GM21526 (cell line): ENCODE data around the gene ZFAND6.
"Not testable (repeated sequence)": the region's sequence is repeated elsewhere in the genome, so short reads cannot be mapped to it uniquely, and the experiment has no call there.

ENCODE experiments used
- ATAC-seq: cut with Tn5 transposase; IDR thresholded peaks from one replicate; pipeline ENCODE4 v1.9.1; 2021; ENCODE audit warnings: moderate library complexity; ENCODE audit not compliant: unreplicated experiment, low FRiP score

ZFAND6 gene

DNA sequence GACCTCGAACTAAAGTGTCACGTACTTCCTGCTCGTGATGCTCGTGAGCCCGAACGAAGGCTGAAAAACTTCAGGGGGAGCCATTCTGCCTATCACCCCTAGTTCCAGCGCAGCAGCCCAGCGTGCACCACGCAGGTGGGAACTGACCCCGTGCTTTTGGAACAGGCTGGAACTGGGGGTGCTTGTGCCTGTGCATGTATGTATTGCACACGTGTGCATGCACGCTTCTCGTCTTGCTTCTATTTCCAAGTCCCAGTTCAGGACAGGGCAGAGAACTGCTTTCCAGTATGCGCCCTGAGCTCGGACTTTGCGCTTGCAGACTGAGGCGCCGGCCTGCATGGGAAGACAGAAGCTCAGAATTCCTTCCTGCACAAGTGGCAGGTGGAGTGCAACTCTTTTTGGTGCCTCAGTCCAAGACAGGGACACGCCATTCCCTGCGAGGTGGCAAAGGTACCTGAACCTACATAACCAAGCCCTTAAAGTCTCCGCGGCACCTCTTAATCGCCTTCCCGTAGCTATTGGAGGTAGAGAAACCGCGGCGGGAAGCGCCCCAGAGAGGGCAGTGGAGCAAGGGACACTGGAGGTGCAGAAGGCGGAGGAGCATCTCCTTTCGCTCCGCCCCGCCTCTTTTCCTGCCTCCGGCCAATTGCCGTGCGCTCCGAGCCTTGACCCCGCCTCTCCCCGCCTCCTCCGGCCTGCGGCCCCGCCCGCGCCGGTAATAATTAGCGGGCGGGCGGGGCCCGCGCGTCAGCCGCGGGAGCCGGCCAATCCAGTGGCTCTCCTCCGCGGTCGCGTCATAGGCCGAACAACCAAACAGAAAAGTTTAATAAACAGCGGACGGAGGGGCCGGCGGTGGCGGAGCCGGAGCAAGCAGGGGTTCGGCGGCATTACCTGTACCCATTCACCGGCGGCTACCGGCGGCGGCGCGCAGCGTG is at the start of gene ZFAND6:
ZFAND6 (plus strand) TSS at position 826 of the 935 bp plus-strand sequence. CDS start 60,669 bp downstream, outside the sequence.
- peak; percentile 67 for ATAC-seq

DNA sequence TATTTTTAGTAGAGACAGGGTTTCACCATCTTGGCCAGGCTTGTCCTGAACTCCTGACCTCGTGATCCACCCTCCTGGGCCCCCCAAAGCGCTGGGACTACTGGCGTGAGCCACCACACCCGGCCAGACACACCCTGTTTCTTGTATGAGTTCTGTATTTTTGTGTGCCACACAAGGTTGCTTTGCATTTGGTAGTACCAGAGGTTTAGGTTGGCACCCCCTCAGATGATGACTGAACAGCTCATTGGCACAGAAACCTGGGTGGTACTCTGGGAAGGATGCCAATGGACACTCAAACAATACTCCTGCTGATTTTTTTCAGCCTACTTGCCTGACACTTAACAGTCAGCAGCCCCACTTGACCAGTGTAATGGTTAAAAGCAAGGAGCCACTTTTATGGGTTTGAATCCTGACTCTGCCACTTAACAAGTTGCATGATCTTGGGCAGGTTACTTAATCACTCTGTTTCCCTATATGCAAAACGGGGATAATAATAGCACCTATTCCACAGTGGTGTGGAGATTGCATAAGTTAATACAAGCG is 49.3 kb upstream of the ZFAND6 start:
- ATAC-seq: no peak

DNA sequence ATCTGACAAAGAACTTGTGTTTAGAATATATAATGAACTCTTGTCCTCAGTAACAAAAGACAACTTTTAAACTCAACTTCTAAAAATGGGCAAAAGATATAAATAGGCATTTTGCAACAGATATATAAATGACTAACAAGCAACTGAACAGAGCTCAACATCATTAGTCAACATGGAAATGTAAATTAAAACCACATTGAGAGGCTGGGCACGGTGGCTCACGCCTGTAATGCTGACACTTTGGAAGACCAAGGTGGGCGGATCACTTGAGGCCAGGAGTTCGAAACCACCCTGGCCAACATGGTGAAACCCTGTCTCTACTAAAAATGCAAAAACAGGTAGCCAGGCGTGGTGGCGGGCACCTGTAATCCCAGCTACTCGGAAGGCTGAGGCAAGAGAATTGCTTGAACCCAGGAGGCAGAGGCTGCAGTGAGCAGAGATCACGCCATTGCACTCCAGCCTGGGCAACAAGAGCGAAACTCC is 48.4 kb upstream of the ZFAND6 start:
- not testable (repeated sequence) for ATAC-seq

DNA sequence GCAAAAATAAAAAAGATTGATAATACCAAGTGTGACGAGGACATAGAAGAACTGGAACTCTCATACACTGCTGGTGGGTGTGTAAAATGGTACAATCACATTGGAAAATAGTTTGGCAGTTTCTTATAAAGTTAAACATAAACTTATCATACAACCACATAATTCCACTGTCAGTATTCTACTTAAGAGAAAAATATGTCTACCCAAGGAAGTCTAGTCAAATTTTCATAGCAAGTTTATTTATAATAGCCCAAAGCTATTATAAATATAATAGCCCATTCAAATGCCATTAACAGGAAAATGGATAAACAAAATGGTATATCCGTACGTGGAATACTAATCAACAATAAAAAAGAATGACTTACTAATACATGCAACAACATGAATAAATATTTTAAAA is 47.9 kb upstream of the ZFAND6 start:
- ATAC-seq: no peak

DNA sequence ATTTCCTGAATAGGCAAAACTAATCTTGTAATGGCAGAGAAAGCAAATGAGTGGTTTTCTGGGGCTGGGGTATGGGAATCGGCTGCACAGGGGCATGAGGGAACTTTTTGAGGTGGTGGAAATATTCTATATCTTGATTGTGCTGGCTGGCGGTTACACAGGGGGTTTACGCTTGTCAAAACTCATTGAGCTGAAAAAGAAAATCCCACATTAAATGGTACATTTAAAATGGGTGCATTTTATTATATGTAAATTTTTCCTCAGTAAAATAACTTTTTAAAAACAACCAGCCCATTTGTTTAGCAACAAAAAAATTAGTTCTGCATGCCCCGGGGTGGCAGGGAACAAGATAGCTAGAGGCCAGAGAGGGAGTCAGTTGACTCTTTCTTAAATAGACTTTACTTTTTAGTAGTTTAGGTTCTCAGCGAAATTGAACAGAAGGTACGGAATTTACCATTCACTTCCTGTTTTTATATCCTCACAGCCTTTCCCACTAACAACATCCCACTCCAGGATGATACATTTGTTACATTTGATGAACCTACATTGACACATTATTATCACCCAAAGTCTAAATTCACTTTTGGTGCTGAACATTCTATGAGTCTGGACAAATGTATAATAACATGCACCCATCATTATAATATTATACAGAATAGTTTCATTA is 47.3 kb upstream of the ZFAND6 start:
- ATAC-seq: no peak

DNA sequence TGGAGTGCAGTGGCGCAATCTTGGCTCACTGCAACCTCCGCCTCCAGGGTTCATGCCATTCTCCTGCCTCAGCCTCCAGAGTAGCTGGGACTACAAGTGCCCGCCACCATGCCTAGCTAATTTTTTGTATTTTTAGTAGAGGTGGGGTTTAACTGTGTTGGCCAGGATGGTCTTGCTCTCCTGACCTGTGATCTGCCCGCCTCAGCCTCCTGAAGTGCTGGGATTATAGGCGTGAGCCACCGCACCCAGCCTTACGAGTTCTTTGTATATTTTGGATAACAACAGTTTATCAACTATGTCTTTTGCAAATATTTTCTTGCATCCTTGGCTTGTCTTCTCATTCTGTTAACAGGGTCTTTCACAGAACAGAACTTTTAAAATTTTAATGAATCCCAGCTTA is 45.3 kb upstream of the ZFAND6 start:
- not testable (repeated sequence) for ATAC-seq

DNA sequence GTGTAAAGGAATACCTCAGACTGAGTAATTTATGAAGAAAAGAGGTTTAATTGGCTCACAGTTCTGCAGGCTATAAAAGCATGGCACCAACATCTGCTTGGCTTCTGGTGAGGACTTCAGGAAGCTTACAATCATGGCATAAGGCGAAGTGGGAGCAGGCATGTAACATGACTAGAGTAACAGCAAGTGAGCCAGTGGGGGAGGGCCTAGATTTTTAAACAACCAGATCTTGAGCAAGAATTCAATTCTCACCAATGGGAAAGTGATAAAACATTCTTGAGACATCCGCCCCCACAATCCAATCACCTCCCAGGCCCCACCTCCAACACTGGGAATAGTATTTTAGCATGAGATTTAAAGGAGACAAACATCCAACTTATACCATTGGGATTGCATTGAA is 44.3 kb upstream of the ZFAND6 start:
- no peak for ATAC-seq

DNA sequence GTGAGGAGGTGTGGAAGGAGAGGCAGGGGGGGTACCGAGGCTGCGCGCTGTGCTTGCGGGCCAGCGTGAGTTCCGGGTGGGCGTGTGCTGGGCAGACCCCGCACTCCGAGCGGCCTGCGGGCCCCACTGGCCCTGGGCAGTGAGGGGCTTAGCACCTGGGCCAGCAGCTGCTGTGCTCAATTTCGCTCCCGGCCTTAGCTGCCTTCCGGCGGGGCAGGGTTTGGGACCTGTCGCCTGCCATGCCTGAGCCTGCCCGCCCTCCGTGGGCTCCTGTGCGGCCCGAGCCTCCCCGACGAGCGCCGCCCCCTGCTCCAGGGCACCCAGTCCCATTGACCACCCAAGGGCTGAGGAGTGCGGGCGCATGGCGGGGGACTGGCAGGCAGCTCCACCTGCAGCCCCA is 43.0 kb upstream of the ZFAND6 start:
- not testable (repeated sequence) for ATAC-seq

DNA sequence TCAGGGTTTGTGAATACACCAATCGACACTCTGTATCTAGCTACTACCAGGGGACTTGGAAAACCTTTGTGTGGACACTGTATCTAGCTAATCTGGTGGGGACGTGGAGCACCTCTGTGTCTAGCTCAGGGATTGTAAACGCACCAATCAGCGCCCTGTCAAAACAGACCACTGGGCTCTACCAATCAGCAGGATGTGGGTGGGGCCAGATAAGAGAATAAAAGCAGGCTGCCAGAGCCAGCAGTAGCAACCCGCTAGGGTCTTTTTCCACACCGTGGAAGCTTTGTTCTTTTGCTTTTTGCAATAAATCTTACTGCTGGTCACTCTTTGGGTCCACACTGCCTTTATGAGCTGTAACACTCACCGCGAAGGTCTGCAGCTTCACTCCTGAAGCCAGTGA is 42.3 kb upstream of the ZFAND6 start:
- not testable (repeated sequence) for ATAC-seq

DNA sequence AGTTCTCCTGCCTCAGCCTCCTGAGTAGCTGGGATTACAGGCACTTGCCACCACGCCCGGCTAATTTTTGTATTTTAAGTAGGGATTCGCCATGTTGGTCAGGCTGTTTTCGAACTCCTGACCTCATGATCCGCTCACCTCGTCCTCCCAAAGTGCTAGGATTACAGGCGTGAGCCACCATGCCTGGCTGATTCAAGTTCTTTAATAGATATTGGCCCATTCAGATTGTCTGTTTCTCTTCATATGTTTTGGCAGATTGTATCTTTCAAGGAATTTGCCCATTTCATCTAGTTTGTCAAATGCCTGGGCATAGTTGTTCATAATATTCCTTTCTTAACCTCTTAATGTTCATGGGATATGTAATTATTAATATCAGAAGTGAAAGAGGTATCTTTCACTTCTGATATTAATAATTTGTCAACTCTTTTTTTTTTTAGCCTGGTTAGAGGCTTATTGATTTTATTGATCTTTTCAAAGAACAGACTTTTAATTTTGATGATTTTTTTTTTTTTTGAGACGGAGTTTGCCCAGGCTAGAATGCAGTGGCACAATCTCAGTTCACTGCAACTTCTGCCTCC is 40.2 kb upstream of the ZFAND6 start:
- no peak for ATAC-seq

DNA sequence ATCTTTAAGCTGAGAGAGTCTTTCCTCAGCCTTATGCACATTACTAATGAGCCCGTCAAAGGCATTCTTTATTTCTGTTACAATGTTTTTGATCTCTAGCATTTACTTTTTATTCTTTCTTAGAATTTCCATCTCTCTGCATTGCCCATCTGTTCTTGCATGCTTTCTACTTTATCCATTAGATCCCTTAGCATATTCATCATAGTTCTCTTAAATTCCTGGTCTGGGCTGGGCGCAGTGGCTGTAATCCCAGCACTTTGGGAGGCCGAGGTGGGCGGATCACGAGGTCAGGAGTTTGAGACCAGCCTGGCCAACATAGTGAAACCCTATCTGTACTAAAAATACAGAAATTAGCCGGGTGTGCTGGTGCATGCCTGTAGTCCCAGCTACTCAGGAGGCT is 39.3 kb upstream of the ZFAND6 start:
- ATAC-seq: not testable (repeated sequence)

DNA sequence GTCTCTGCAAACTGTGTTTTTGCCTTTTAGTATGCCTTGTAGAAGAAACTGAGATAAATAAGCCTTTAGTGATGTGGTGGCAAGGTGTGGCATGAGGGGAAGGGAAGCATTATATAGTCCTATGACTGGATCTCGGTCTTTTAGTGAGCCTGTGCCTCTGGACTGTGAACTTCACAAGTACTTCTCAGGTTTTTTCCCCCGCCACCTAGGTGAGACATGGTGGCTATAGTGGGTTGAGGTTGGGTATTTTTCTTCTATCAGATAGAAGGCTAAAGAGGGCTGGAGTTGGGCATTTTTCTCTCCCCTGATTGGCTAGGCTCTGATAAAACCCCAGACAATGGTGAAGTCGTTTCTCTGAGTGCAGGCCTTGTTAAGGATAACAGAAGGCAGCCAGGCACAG is 38.7 kb upstream of the ZFAND6 start:
- ATAC-seq: no peak

DNA sequence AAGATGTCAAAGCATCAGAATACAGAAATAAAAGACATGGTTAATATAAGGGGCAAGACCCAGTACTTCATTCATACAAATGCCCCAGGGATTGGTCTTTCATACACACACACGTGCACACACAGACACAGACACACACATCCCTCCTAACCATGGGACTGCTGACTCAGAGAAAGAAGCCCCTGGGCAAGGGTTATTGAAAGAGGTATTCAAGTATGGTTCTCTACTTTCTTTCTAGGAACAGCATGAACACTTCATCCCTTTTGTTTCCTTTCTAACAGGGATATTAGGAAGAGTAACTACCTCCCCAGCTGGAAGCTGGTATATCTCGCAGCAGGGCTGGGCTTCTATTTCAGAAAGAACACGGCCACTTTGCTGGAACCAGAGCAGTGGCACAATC is 33.2 kb upstream of the ZFAND6 start:
- ATAC-seq: no peak

DNA sequence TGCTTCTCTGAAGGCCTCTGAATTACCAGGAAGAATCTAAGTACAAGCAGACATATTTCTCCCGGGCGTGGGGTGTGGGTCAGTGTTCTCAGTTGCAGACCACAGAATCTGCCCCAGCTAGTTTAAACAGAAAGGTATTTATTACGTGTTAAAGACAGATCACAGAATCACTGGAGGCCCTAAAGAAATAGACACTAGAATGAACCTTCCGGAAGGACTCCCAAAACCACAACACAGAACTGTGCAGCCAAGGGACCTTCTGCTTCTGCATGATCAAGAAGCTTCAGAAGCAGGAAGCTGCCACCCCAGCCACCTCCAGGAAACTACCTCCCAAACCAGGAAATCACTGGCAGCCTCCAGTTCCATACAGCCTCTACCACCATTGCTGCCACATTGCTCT is 32.7 kb upstream of the ZFAND6 start:
- ATAC-seq: no peak

DNA sequence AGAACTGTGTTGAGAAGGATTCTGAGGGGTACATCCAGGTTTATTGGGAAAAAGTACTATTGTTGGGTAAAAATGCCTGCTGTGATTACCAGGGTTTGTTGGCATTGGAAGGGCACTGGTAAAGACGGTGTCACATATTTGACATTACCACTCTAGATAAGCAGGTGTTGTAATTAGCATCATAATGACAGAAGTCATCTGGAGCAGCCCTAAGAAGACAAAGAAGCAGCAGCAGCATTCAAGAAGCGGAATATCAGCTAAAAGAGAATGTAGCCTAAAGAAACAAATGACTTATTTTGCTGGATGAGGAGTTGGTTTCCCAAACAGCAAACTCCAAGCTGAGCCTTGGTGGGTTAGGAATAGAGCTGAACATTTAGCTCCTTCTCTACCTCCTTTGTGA is 30.5 kb upstream of the ZFAND6 start:
- ATAC-seq: no peak

DNA sequence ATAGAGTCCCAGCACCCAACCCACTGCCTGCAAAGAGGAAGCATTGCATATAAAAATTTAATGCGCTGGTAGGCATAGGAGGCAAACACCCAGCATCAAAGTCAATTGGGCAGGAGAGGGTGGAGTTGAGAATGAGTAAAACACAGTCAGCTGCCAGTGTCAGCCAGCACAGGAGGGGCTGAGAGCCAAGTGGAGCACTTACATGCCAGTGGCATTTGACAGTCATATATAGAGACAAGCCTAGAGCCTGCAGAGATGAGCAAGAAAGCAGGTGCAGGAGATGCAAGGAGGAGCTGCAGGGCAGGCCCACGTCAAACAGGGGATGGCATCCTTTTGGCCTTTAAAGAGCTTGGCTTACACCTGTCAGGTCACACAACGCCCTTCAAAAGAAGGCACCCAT is 27.6 kb upstream of the ZFAND6 start:
- no peak for ATAC-seq

DNA sequence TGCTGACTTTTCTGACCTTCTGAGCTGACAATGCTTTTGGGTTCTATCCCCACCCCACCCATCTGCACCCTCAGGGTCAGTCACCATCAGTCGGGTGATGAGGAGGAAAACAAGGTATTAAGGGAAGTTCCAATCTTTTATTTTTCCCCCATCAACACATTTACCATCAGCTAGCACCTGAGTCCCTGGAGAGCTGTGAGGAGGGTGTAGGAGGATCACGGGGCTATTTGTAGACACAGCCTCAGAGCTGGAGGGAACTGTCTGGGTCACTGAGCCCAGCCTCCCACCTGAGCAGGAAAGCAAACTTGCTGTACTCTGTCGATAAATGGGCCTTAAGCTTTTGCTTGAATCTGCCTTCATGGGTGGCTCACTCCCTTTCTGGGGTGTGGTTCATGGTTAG is 24.8 kb upstream of the ZFAND6 start:
- ATAC-seq: no peak

DNA sequence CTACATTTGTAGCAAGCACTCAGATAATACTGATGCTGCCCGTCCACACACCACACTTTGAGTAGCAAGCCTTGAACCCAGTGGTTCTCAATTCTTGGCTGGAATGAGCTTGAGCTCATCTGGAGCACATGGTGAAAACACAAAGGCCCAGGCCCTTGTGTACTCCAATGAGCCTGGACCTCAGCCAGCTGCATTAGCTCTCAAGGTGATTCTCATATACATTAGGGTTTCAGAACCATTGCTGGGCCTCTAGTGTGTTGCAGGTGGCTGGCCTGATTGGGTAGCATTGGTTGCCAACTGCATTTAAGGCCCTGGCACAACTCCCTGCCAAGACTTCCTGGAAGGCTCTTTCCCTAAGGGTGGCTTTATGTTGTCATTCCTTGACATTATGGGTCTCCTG is 23.4 kb upstream of the ZFAND6 start:
- no peak for ATAC-seq

DNA sequence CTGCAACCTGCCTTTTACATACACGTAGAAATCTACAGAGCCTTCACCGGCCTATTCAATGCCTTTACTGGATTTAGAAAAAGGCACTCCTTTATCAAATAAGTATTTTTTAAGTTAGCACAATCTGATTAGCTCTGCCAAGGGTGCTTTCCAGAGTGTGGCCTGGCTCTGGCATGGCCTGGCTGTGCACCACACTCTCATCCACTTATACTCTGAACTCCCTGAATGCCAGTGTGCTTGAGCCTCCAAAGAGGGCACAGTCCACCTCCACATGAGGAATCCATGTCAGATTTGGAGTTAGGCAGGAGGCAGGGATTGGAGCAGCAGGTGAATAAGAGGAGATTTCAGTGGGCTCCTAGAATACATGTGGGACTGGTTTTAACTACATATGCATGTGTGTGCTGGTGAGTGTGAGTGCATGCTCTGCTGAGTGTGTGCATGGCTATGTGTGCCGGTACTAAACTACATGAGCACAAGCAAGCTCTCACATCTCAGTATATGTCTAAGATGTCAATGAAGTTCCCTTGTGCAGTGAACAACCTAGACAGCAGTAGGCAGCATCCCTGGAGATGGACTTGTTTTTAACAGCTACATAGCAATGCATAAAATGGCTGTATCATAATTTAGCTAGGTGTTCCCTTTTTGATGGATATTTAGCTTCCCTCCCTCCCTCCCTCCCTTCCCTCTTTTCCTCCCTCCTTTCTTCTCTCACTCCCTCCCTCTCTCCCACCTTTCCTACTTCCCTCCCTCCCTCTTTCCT is 17.8 kb upstream of the ZFAND6 start:
- ATAC-seq: no peak

DNA sequence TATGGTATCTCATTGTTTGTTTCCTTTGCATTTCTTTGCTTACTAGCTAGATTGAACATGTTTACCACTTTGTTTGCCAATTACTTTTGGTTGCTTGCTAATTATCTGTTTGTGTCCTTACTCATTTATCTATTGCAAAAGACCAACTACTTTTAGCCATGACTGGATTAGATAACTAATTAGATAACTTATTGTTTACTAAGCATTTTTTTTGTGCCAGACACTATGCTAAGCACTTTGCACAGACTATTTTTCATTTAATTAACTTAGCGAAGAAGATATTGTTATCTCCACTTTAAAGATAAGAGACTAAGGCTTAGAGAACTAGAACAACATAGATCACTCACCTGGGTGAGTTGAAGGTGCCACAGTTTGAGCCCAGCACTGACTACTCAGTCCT is 16.9 kb upstream of the ZFAND6 start:
- no peak for ATAC-seq
